IMR-90 (cell line): ENCODE data around the gene ZNF764. TPM values are rescaled to one million over a fixed set of nuclear protein-coding genes. Genes with fewer than 3 reads are reported as not detected.

Source experiments
- ATAC-seq: fragments of 200-7000 bp; cut with Tn5 transposase; 2 replicates; pipeline ENCODE4 v1.9.1; 2020; ENCODE audit warnings: low read depth, mild to moderate bottlenecking, moderate library complexity
- BruUV-seq: library from RNA; stranded (reverse); fragments of 400-500 nt; replicated peaks from 2 replicates; lab custom pipeline; 2021; lab: Mats Ljungman, UMichigan
- CTCF ChIA-PET: fragments of 300-600 bp; formaldehyde crosslinking; extraction: SDS; loops from one replicate; lab custom pipeline; 2021; ENCODE audit warnings: antibody characterized with exemption; lab: Yijun Ruan, JAX
- POLR2A ChIA-PET: fragments of 300-600 bp; sonication (Branson Sonifier 250); formaldehyde crosslinking; loops from one replicate; lab custom pipeline; 2022; ENCODE audit warnings: antibody characterized with exemption; ENCODE audit not compliant: unreplicated experiment; lab: Charles Lee
- DNase-seq: peaks from one replicate; pipeline ENCODE4 v3.0.0; 2013
- H2AFZ ChIP-seq: replicated peaks from 2 replicates; pipeline ENCODE3; 2013; ENCODE audit warnings: low read length, mild to moderate bottlenecking; ENCODE audit not compliant: poor library complexity
- H2AK5ac ChIP-seq: 2 replicates; pipeline ENCODE4 v1.6.1; 2013; ENCODE audit warnings: low read depth, low read length, inconsistent platforms
- H2AK9ac ChIP-seq: replicated peaks from 2 replicates; pipeline ENCODE3; 2013; ENCODE audit warnings: mild to moderate bottlenecking, low read depth, low read length, moderate library complexity; ENCODE audit not compliant: poor library complexity
- H2BK120ac ChIP-seq: 2 replicates; pipeline ENCODE4 v1.6.1; 2013; ENCODE audit warnings: low read depth, low read length, inconsistent platforms
- H2BK15ac ChIP-seq: 3 replicates; pipeline ENCODE4 v1.6.1; 2013; ENCODE audit warnings: low read depth, low read length, inconsistent platforms
- H2BK20ac ChIP-seq: 2 replicates; pipeline ENCODE4 v1.6.1; 2013; ENCODE audit warnings: low read depth, mild to moderate bottlenecking, inconsistent platforms, low read length, moderate library complexity
- H2BK5ac ChIP-seq: 2 replicates; pipeline ENCODE4 v1.6.1; 2013; ENCODE audit warnings: mild to moderate bottlenecking, low read depth, low read length, inconsistent platforms; ENCODE audit not compliant: poor library complexity, severe bottlenecking
- H3K14ac ChIP-seq: replicated peaks from 2 replicates; pipeline ENCODE4 v1.6.1; 2013; ENCODE audit warnings: low read depth, low read length, inconsistent platforms
- H3K18ac ChIP-seq: 2 replicates; pipeline ENCODE4 v1.6.1; 2013; ENCODE audit warnings: low read depth, low read length, control low read depth
- H3K23ac ChIP-seq: 2 replicates; pipeline ENCODE4 v1.6.1; 2013; ENCODE audit warnings: low read depth, low read length, inconsistent platforms
- H3K27ac ChIP-seq: 2 replicates; pipeline ENCODE4 v1.5.1; 2013; ENCODE audit warnings: mild to moderate bottlenecking, control low read depth, low read length; ENCODE audit not compliant: insufficient read depth
- H3K27me3 ChIP-seq: 2 replicates; pipeline ENCODE4 v1.6.1; 2013; ENCODE audit warnings: low read length; ENCODE audit not compliant: control insufficient read depth, insufficient read depth
- H3K36me3 ChIP-seq: 2 replicates; pipeline ENCODE4 v1.6.1; 2013; ENCODE audit warnings: low read length, mixed read lengths; ENCODE audit not compliant: control insufficient read depth, insufficient read depth
- H3K4ac ChIP-seq: 2 replicates; pipeline ENCODE4 v1.6.1; 2013; ENCODE audit warnings: low read depth, low read length, inconsistent platforms
- H3K4me1 ChIP-seq: 2 replicates; pipeline ENCODE4 v1.6.1; 2013; ENCODE audit warnings: low read length, mixed read lengths; ENCODE audit not compliant: control insufficient read depth, insufficient read depth
- H3K4me2 ChIP-seq: 2 replicates; pipeline ENCODE4 v1.6.1; 2013; ENCODE audit warnings: low read depth, mild to moderate bottlenecking, control low read depth, low read length, moderate library complexity
- H3K4me3 ChIP-seq: 2 replicates; pipeline ENCODE4 v1.5.1; 2013; ENCODE audit warnings: low read depth, mild to moderate bottlenecking, control low read depth, low read length, moderate library complexity; ENCODE audit not compliant: insufficient read depth
- H3K56ac ChIP-seq: 2 replicates; pipeline ENCODE4 v1.6.1; 2013; ENCODE audit warnings: low read length, inconsistent platforms; ENCODE audit not compliant: insufficient read depth; ENCODE audit errors: extremely low read depth
- H3K79me1 ChIP-seq, 2 experiments: 2 replicates each; pipeline ENCODE4 v1.6.1; 2013; ENCODE audit warnings: low read length in 2 of 2, inconsistent platforms in 1 of 2, low read depth in 1 of 2
- H3K9ac ChIP-seq: 2 replicates; pipeline ENCODE4 v1.6.1; 2013; ENCODE audit warnings: low read depth, low read length, control low read depth
- H3K9me1 ChIP-seq: 2 replicates; pipeline ENCODE4 v1.6.1; 2013; ENCODE audit warnings: low read length, inconsistent platforms; ENCODE audit not compliant: insufficient read depth
- H3K9me3 ChIP-seq: 2 replicates; pipeline ENCODE4 v1.6.1; 2013; ENCODE audit warnings: low read length; ENCODE audit not compliant: control insufficient read depth, insufficient read depth
- H4K20me1 ChIP-seq: 2 replicates; pipeline ENCODE4 v1.6.1; 2013; ENCODE audit warnings: low read length, inconsistent platforms; ENCODE audit not compliant: insufficient read depth
- H4K5ac ChIP-seq: 2 replicates; pipeline ENCODE4 v1.6.1; 2013; ENCODE audit warnings: mild to moderate bottlenecking, low read depth, low read length, control low read depth
- H4K8ac ChIP-seq, 2 experiments: 2 replicates each; pipeline ENCODE4 v1.6.1; 2013; ENCODE audit warnings: low read depth in 2 of 2, low read length in 2 of 2, control low read depth in 1 of 2, inconsistent platforms in 1 of 2
- H4K91ac ChIP-seq: 2 replicates; pipeline ENCODE4 v1.6.1; 2013; ENCODE audit warnings: low read depth, low read length, inconsistent platforms; ENCODE audit not compliant: insufficient read depth
- CEBPB ChIP-seq: IDR thresholded peaks from 2 replicates; pipeline ENCODE4 v1.6.1; 2012; ENCODE audit warnings: low read depth, low read length, improper control_type of control experiment
- CHD1 ChIP-seq: IDR thresholded peaks from 2 replicates; pipeline ENCODE4 v1.6.1; 2012; ENCODE audit warnings: low read depth, low read length, improper control_type of control experiment
- ELK1 ChIP-seq: fragments of 150-350 bp; IDR thresholded peaks from 2 replicates; pipeline ENCODE4 v1.6.1; 2016; ENCODE audit warnings: low read depth, mild to moderate bottlenecking, low read length, moderate library complexity, borderline replicate concordance
- MAFK ChIP-seq: IDR thresholded peaks from 2 replicates; pipeline ENCODE4 v1.6.1; 2012; ENCODE audit warnings: low read depth, low read length, improper control_type of control experiment
- MXI1 ChIP-seq: IDR thresholded peaks from 2 replicates; pipeline ENCODE4 v1.6.1; 2012; ENCODE audit warnings: low read depth, mild to moderate bottlenecking, low read length, moderate library complexity, borderline replicate concordance
- NFE2L2 ChIP-seq: fragments of 150-350 bp; IDR thresholded peaks from 2 replicates; pipeline ENCODE4 v1.6.1; 2016; ENCODE audit warnings: low read depth, mild to moderate bottlenecking, low read length
- SMC3 ChIP-seq: fragments of 150-350 bp; IDR thresholded peaks from 2 replicates; pipeline ENCODE4 v1.6.1; 2016; ENCODE audit warnings: low read depth, mild to moderate bottlenecking, antibody characterized with exemption, low read length, moderate library complexity
- WGBS, 2 experiments: methylation state at CpG; one replicate each; pipeline versions ENCODE4 v1.1.5 to v1.1.7; 2013; ENCODE audit warnings: missing lambda C conversion rate in 2 of 2; ENCODE audit not compliant: insufficient read length in 1 of 2; ENCODE audit errors: extremely low coverage in 2 of 2; 5-methylcytosine and 5-hydroxymethylcytosine counted together
- dilution Hi-C: fragments of 300-500 bp; cut with HindIII; formaldehyde crosslinking; loops from one replicate; pipeline ENCODE4 v1.14.3; 2018; ENCODE audit warnings: low sequenced_read_pairs; ENCODE audit not compliant: unreplicated experiment
- in situ Hi-C: fragments of 300-500 bp; cut with MboI; formaldehyde crosslinking; loops from 3 replicates; pipeline ENCODE4 v1.14.3; 2019; ENCODE audit warnings: low sequenced_read_pairs, inconsistent platforms, mixed read lengths
- intact Hi-C: fragments of 100-400 bp; cut with micrococcal nuclease; formaldehyde crosslinking; loops from 2 replicates; pipeline ENCODE4 v1.10.0; 2022
- microRNA-seq, 2 experiments: library from miRNA; stranded (forward) in 1 of 2; unstranded in 1 of 2; fragments of 10-50 nt in 1 of 2; fragments of <30 nt in 1 of 2; gene quantifications in 1 of 2; microRNA quantifications in 1 of 2; one replicate each; pipeline versions ENCODE3 to v1.1.0; 2013 to 2020; ENCODE audit not compliant: insufficient read depth in 1 of 2, insufficient read length in 1 of 2, unreplicated experiment in 1 of 2
- polyA plus RNA-seq, 3 experiments: library from polyadenylated mRNA; depleted of rRNA; stranded (reverse); fragments of >200 nt; gene quantifications; 2 replicates each; pipeline ENCODE4 v1.2.3, GENCODE V29; 2012; ENCODE audit warnings: low replicate concordance in 1 of 3
- small RNA-seq, 5 experiments: library from RNA; depleted of rRNA; stranded (forward); fragments of <200 nt; gene quantifications; one replicate each; pipeline ENCODE3, GENCODE V24; 2012
- total RNA-seq: library from RNA; depleted of rRNA; stranded (reverse); fragments of >200 nt; gene quantifications from 2 replicates; pipeline ENCODE4 v1.2.3, GENCODE V29; 2012; rRNA removed

Gene ZNF764
- total and polyA plus RNA-seq, 2 of the 4 experiments (the other 2 are of a cell fraction): 2.2 to 4.6 TPM

- H2BK120ac ChIP-seq: no peak overlapping the region
- no peaks in the 10 kb centered on the region for H3K9me1 ChIP-seq
- no peak overlapping the region for H2AK5ac ChIP-seq
- TF ChIP-seq MAFK (no peak), ELK1 (no peak), NFE2L2 (no peak), CEBPB (no peak), CHD1 (no peak), MXI1 (no peak), SMC3 (no peak)
- in situ Hi-C loops: no loop called here
- no peak overlapping the region for H3K4me3 ChIP-seq
- H3K36me3 ChIP-seq: no peaks in the 10 kb centered on the region
- WGBS, 2 experiments: no CpG with 5 or more reads among the region's 4 CpGs
- intact Hi-C loops: no loop called here
- no peak overlapping the region for H2AK9ac ChIP-seq
- peaks cover 30% of the 10 kb centered on the region for H3K27me3 ChIP-seq
- H3K9ac ChIP-seq: no peak overlapping the region
- no peak overlapping the region for H4K5ac ChIP-seq
- no peak overlapping the region for H3K27ac ChIP-seq
- no peak overlapping the region for H2BK20ac ChIP-seq
- no peak overlapping the region for H3K18ac ChIP-seq
- H3K14ac ChIP-seq: no peak overlapping the region
- ATAC-seq: no peak
- CTCF ChIA-PET: no interaction called here
- no peak overlapping the region for H2BK15ac ChIP-seq
- no TSS peak for BruUV-seq
- H2BK5ac ChIP-seq: no peak overlapping the region
- no peaks in the 10 kb centered on the region for H4K20me1 ChIP-seq
- POLR2A ChIA-PET: interaction anchor here (0.6 kb wide), 1 partner anchor 725 kb away, joined by 18 read pairs; no protein-coding TSS in a partner anchor
- H3K9me3 ChIP-seq: no peaks in the 10 kb centered on the region
- no peak overlapping the region for H2AFZ ChIP-seq
- no peaks in the 10 kb centered on the region for H3K79me1 ChIP-seq
- dilution Hi-C loops: no loop called here
- H3K4me1 ChIP-seq: no peaks in the 10 kb centered on the region
- DNase-seq: no peak
- H3K23ac ChIP-seq: no peak overlapping the region
- H3K4me2 ChIP-seq: no peak overlapping the region
- H3K56ac ChIP-seq: no peak overlapping the region
- H4K91ac ChIP-seq: no peak overlapping the region
- no peak overlapping the region for H3K4ac ChIP-seq
- H4K8ac ChIP-seq: no peak overlapping the region
Observed at GRCh38 chr16:30509081-30509765, 49.0 kb downstream of the ZNF764 start.

Small RNAs within 50 kb of the gene (microRNA-seq; reads per million reads assigned to microRNA genes)
- gene AC093249.4 (ENCODE audit: insufficient read depth, insufficient read length): not detected
- 0 reads per million in 2 experiments for gene MIR4518 (ENCODE audit: insufficient read depth in 1 of 2, insufficient read length in 1 of 2, unreplicated experiment in 1 of 2)

Small RNAs within 50 kb of the gene (small RNA-seq; reads per million reads assigned to genes)
- 0 reads per million in 5 experiments for gene AC093249.4
- 0 reads per million in 5 experiments for gene MIR4518

Other genes with a start within 250 kb of the ZNF764 start
- 29.6 and 34.4 TPM in 2 replicates for gene CD2BP2, start 203.1 kb downstream of the ZNF764 start, total RNA-seq
- gene CD2BP2, start 203.1 kb downstream of the ZNF764 start, polyA plus RNA-seq (2012; rRNA removed): 41.1 and 44.0 TPM in 2 replicates
- 8.1 and 8.4 TPM in 2 replicates for gene TBC1D10B, start 187.9 kb downstream of the ZNF764 start, total RNA-seq
- gene TBC1D10B, start 187.9 kb downstream of the ZNF764 start, polyA plus RNA-seq (2012; rRNA removed): 24.9 and 26.4 TPM in 2 replicates
- gene MYL11, start 183.6 kb downstream of the ZNF764 start, total RNA-seq: not detected in 2 replicates
- 1.1 and 1.2 TPM in 2 replicates for gene MYL11, start 183.6 kb downstream of the ZNF764 start, polyA plus RNA-seq (2012; rRNA removed)
- not detected in 2 replicates for gene SEPTIN1, start 175.8 kb downstream of the ZNF764 start, total RNA-seq
- 0.24 and 0.50 TPM in 2 replicates for gene SEPTIN1, start 175.8 kb downstream of the ZNF764 start, polyA plus RNA-seq (2012; rRNA removed)
- gene ZNF48, start 163.0 kb downstream of the ZNF764 start, total RNA-seq: 6.6 and 6.9 TPM in 2 replicates
- 5.8 and 6.7 TPM in 2 replicates for gene ZNF48, start 163.0 kb downstream of the ZNF764 start, polyA plus RNA-seq (2012; rRNA removed)
- gene ZNF771, start 150.8 kb downstream of the ZNF764 start, total RNA-seq: 5.2 and 5.8 TPM in 2 replicates
- 10.9 and 16.8 TPM in 2 replicates for gene ZNF771, start 150.8 kb downstream of the ZNF764 start, polyA plus RNA-seq (2012; rRNA removed)
- gene DCTPP1, start 128.3 kb downstream of the ZNF764 start, total RNA-seq: 23.3 and 24.9 TPM in 2 replicates
- 45.5 and 48.9 TPM in 2 replicates for gene DCTPP1, start 128.3 kb downstream of the ZNF764 start, polyA plus RNA-seq (2012; rRNA removed)
- 10.4 and 10.6 TPM in 2 replicates for gene SEPHS2, start 112.5 kb downstream of the ZNF764 start, total RNA-seq
- 25.5 and 31.4 TPM in 2 replicates for gene SEPHS2, start 112.5 kb downstream of the ZNF764 start, polyA plus RNA-seq (2012; rRNA removed)
- gene ITGAL, start 85.6 kb downstream of the ZNF764 start, total RNA-seq: not detected in 2 replicates
- not detected in 2 replicates for gene ITGAL, start 85.6 kb downstream of the ZNF764 start, polyA plus RNA-seq (2012; rRNA removed)
- gene ZNF768, start 31.8 kb downstream of the ZNF764 start, total RNA-seq: 9.2 and 9.3 TPM in 2 replicates
- 20.3 and 22.1 TPM in 2 replicates for gene ZNF768, start 31.8 kb downstream of the ZNF764 start, polyA plus RNA-seq (2012; rRNA removed)
- 1.9 and 2.0 TPM in 2 replicates for gene ZNF747, start 23.5 kb downstream of the ZNF764 start, total RNA-seq
- 2.6 and 2.9 TPM in 2 replicates for gene ZNF747, start 23.5 kb downstream of the ZNF764 start, polyA plus RNA-seq (2012; rRNA removed)
- gene ZNF688, start 13.3 kb upstream of the ZNF764 start, total RNA-seq: 1.7 and 1.8 TPM in 2 replicates
- gene ZNF688, start 13.3 kb upstream of the ZNF764 start, polyA plus RNA-seq (2012; rRNA removed): 3.7 and 5.5 TPM in 2 replicates
- gene ZNF785, start 27.3 kb upstream of the ZNF764 start, total RNA-seq: 2.8 and 2.9 TPM in 2 replicates
- 4.0 and 4.2 TPM in 2 replicates for gene ZNF785, start 27.3 kb upstream of the ZNF764 start, polyA plus RNA-seq (2012; rRNA removed)
- gene ZNF689, start 52.0 kb upstream of the ZNF764 start, total RNA-seq: 1.9 and 2.7 TPM in 2 replicates
- 2.9 and 3.8 TPM in 2 replicates for gene ZNF689, start 52.0 kb upstream of the ZNF764 start, polyA plus RNA-seq (2012; rRNA removed)
- gene PRR14, start 92.6 kb upstream of the ZNF764 start, total RNA-seq: 1.4 and 2.2 TPM in 2 replicates
- gene PRR14, start 92.6 kb upstream of the ZNF764 start, polyA plus RNA-seq (2012; rRNA removed): 11.8 and 11.9 TPM in 2 replicates
- 2.0 and 2.8 TPM in 2 replicates for gene FBRS, start 100.1 kb upstream of the ZNF764 start, total RNA-seq
- gene FBRS, start 100.1 kb upstream of the ZNF764 start, polyA plus RNA-seq (2012; rRNA removed): 20.5 and 22.4 TPM in 2 replicates
- gene SRCAP, start 140.8 kb upstream of the ZNF764 start, total RNA-seq: 4.5 and 6.4 TPM in 2 replicates
- 8.2 and 8.9 TPM in 2 replicates for gene SRCAP, start 140.8 kb upstream of the ZNF764 start, polyA plus RNA-seq (2012; rRNA removed)
- gene PHKG2, start 190.1 kb upstream of the ZNF764 start, total RNA-seq: 26.0 and 26.7 TPM in 2 replicates
- 37.7 and 38.9 TPM in 2 replicates for gene PHKG2, start 190.1 kb upstream of the ZNF764 start, polyA plus RNA-seq (2012; rRNA removed)
- 0.90 and 1.7 TPM in 2 replicates for gene CFAP119, start 203.7 kb upstream of the ZNF764 start, total RNA-seq
- 7.6 and 8.8 TPM in 2 replicates for gene CFAP119, start 203.7 kb upstream of the ZNF764 start, polyA plus RNA-seq (2012; rRNA removed)
- gene RNF40, start 203.9 kb upstream of the ZNF764 start, total RNA-seq: 63.9 and 72.4 TPM in 2 replicates
- gene RNF40, start 203.9 kb upstream of the ZNF764 start, polyA plus RNA-seq (2012; rRNA removed): 46.7 and 49.7 TPM in 2 replicates
- 9.1 and 9.4 TPM in 2 replicates for gene ZNF629, start 228.8 kb upstream of the ZNF764 start, total RNA-seq
- gene ZNF629, start 228.8 kb upstream of the ZNF764 start, polyA plus RNA-seq (2012; rRNA removed): 6.6 and 7.3 TPM in 2 replicates